ENCODE measurements around the gene PLA2G4B. TPM values are rescaled to one million over a fixed set of nuclear protein-coding genes. Genes with fewer than 3 reads are reported as not detected.

Gene PLA2G4B
- total RNA-seq, 1 donor from 2014 or later, result 1.8 TPM

DNA sequence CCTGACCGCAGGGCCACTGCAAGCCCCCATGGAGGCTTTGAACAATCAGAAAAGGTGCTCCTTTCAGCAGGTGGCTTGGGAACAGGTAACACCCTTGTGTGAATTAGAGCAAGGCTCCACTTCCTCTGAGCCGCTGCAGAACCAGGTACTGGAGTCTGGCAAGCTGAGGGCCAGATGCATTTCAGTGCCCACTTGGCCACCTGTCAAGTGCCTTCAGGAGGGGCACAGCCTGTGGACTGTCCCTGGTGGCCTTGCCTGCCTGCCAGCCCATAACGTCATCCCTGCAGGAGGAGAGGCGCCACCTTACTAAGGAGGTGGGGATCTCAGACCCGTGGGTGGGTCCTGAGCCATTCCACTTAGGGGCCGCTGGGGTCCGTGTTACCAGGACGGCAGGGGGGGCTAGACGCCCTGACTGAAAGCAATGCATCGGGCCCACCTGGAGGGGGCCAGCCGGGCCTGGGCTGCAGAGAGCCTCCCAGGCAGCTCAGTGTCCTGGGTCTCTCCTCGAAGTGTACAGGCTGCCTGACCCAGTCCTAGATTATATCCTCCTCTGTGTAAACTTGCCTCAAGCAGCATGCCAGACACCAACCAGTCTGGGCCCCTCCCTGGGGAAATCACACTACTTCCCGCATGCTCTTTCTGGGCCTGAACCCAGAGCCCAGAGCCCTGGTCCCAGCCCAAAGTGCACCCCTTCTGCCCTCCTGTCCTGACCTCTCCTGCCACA is 39.1 kb downstream of the PLA2G4B start:
- H3K4me3 Mint-ChIP-seq (ENCODE audit: unreplicated experiment), result no peak overlapping the region
- no peak for DNase-seq (ENCODE audit: low read depth)
- H4K20me1 ChIP-seq (ENCODE audit: insufficient read depth, low read length), result peaks cover 10% of the 10 kb centered on the region

DNA sequence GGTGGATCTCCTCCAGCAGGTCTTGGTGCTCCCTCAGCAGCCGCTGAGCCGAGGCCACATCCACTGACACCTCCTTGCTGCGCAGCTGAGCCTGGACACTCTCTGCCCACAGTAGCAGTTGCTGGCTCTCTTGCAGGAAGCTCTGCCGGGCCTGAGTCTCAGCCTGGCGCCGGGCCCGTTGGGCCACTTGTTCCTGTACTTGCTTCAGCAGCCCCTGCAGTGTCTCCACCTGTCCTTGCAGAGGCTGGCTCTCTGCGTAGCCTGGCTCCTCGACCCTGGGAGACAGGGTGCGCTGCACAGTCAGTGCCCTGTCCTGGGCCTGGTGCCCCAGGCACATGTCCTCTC is 39.7 kb downstream of the PLA2G4B start:
- Histone ChIP-seq H3K4me1 (ENCODE audit: insufficient read depth, low read length) (peaks cover 5% of the 10 kb centered on the region), H4K20me1 (ENCODE audit: insufficient read depth, low read length) (peaks cover 15% of the 10 kb centered on the region), H3K9ac (ENCODE audit: low read length) (no peak overlapping the region), H3K27me3 (ENCODE audit: insufficient read depth, low read length) (peaks cover 14% of the 10 kb centered on the region), H3K9me3 (ENCODE audit: insufficient read depth, low read depth, low read length) (no peaks in the 10 kb centered on the region), H3K36me3 (ENCODE audit: insufficient read depth, low read length) (no peaks in the 10 kb centered on the region), H3K4me3 (ENCODE audit: insufficient read depth, low read depth, low read length) (no peak overlapping the region), H3K27ac (ENCODE audit: low read depth, low read length) (no peak overlapping the region), H2AFZ (ENCODE audit: low read depth, low read length) (no peak overlapping the region), H3K4me2 (ENCODE audit: low read length) (no peak overlapping the region), H3K79me2 (ENCODE audit: insufficient read depth, low read length) (no peaks in the 10 kb centered on the region)
- no peak for FAIRE-seq
- H3K27ac Mint-ChIP-seq (ENCODE audit: unreplicated experiment), result no peak overlapping the region
- no peak for DNase-seq (ENCODE audit: low read depth)
- peaks cover 26% of the 10 kb centered on the region for H3K36me3 Mint-ChIP-seq (ENCODE audit: low read depth, unreplicated experiment)
- H3K4me1 Mint-ChIP-seq (ENCODE audit: low read depth, unreplicated experiment), result peaks cover 3% of the 10 kb centered on the region
- peaks cover 64% of the 10 kb centered on the region for H3K27me3 Mint-ChIP-seq (ENCODE audit: low read depth, unreplicated experiment)
- TF ChIP-seq, protein P1, sequence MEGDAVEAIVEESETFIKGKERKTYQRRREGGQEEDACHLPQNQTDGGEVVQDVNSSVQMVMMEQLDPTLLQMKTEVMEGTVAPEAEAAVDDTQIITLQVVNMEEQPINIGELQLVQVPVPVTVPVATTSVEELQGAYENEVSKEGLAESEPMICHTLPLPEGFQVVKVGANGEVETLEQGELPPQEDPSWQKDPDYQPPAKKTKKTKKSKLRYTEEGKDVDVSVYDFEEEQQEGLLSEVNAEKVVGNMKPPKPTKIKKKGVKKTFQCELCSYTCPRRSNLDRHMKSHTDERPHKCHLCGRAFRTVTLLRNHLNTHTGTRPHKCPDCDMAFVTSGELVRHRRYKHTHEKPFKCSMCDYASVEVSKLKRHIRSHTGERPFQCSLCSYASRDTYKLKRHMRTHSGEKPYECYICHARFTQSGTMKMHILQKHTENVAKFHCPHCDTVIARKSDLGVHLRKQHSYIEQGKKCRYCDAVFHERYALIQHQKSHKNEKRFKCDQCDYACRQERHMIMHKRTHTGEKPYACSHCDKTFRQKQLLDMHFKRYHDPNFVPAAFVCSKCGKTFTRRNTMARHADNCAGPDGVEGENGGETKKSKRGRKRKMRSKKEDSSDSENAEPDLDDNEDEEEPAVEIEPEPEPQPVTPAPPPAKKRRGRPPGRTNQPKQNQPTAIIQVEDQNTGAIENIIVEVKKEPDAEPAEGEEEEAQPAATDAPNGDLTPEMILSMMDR (IDR thresholded peaks at IDR 0.05; ENCODE audit: insufficient read depth, low read depth, low read length), result no peak
- TF ChIP-seq EZH2 (IDR thresholded peaks at IDR 0.05; ENCODE audit: insufficient read depth, low read length), result no peak
- peaks cover 4% of the 10 kb centered on the region for H3K9me3 Mint-ChIP-seq (ENCODE audit: unreplicated experiment)
- H3K4me3 Mint-ChIP-seq (ENCODE audit: unreplicated experiment), result no peak overlapping the region

More for the DNA sequence above, 39.1 kb downstream of the PLA2G4B start:
- no peak for FAIRE-seq
- Mint-ChIP-seq H3K27me3 (ENCODE audit: low read depth, unreplicated experiment) (peaks cover 67% of the 10 kb centered on the region), H3K9me3 (ENCODE audit: unreplicated experiment) (peaks cover 4% of the 10 kb centered on the region), H3K27ac (ENCODE audit: unreplicated experiment) (no peak overlapping the region), H3K36me3 (ENCODE audit: low read depth, unreplicated experiment) (peaks cover 27% of the 10 kb centered on the region), H3K4me1 (ENCODE audit: low read depth, unreplicated experiment) (peaks cover 3% of the 10 kb centered on the region)
- Histone ChIP-seq H3K4me3 (ENCODE audit: insufficient read depth, low read depth, low read length) (no peak overlapping the region), H3K9ac (ENCODE audit: low read length) (no peak overlapping the region), H2AFZ (ENCODE audit: low read depth, low read length) (no peak overlapping the region), H3K79me2 (ENCODE audit: insufficient read depth, low read length) (no peaks in the 10 kb centered on the region), H3K27ac (ENCODE audit: low read depth, low read length) (no peak overlapping the region), H3K36me3 (ENCODE audit: insufficient read depth, low read length) (no peaks in the 10 kb centered on the region), H3K9me3 (ENCODE audit: insufficient read depth, low read depth, low read length) (no peaks in the 10 kb centered on the region), H3K4me2 (ENCODE audit: low read length) (no peak overlapping the region), H3K27me3 (ENCODE audit: insufficient read depth, low read length) (peaks cover 14% of the 10 kb centered on the region), H3K4me1 (ENCODE audit: insufficient read depth, low read length) (peaks cover 5% of the 10 kb centered on the region)
- TF ChIP-seq, protein P1 (IDR thresholded peaks at IDR 0.05; ENCODE audit: insufficient read depth, low read depth, low read length), result no peak
- no peak for TF ChIP-seq EZH2 (IDR thresholded peaks at IDR 0.05; ENCODE audit: insufficient read depth, low read length)

DNA sequence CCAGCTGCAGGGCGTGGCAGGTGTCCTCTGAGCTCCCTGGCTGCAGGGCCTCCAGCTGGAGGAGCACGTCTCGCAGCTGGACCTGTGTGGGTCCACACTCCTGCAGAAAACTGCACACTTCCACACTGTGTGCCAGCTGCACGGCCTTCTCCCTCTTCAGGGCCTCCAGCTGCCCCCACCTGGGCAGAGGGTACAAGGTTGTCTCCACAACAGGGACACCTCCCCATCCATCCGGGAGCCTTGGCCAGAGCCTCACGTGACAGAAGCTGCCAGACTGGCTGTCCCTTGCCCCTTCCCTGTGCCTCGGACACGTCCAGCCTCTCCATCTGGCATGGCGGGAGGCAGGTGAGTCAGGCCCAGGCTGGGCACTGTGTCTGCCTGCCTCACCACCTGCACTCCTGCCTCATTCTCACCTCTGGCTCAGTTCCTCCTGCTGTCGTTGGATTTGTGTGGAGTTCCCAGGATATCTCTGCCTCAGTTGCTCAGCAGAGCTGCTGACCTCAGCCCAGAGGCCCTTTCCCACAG is 40.7 kb downstream of the PLA2G4B start:
- peaks cover 2% of the 10 kb centered on the region for H3K9me3 Mint-ChIP-seq (ENCODE audit: unreplicated experiment)
- Histone ChIP-seq H3K4me2 (ENCODE audit: low read length) (no peak overlapping the region), H3K79me2 (ENCODE audit: insufficient read depth, low read length) (no peaks in the 10 kb centered on the region), H4K20me1 (ENCODE audit: insufficient read depth, low read length) (peaks cover 16% of the 10 kb centered on the region), H3K9ac (ENCODE audit: low read length) (no peak overlapping the region), H3K27ac (ENCODE audit: low read depth, low read length) (no peak overlapping the region), H3K4me1 (ENCODE audit: insufficient read depth, low read length) (peaks cover 5% of the 10 kb centered on the region), H3K36me3 (ENCODE audit: insufficient read depth, low read length) (no peaks in the 10 kb centered on the region), H2AFZ (ENCODE audit: low read depth, low read length) (no peak overlapping the region), H3K9me3 (ENCODE audit: insufficient read depth, low read depth, low read length) (no peaks in the 10 kb centered on the region), H3K27me3 (ENCODE audit: insufficient read depth, low read length) (peaks cover 14% of the 10 kb centered on the region), H3K4me3 (ENCODE audit: insufficient read depth, low read depth, low read length) (no peak overlapping the region)
- no peak overlapping the region for H3K27ac Mint-ChIP-seq (ENCODE audit: unreplicated experiment)
- TF ChIP-seq, protein P1 (IDR thresholded peaks at IDR 0.05; ENCODE audit: insufficient read depth, low read depth, low read length), result no peak
- TF ChIP-seq EZH2 (IDR thresholded peaks at IDR 0.05; ENCODE audit: insufficient read depth, low read length), result no peak
- peaks cover 3% of the 10 kb centered on the region for H3K4me1 Mint-ChIP-seq (ENCODE audit: low read depth, unreplicated experiment)
- peaks cover 27% of the 10 kb centered on the region for H3K36me3 Mint-ChIP-seq (ENCODE audit: low read depth, unreplicated experiment)
- no peak overlapping the region for H3K4me3 Mint-ChIP-seq (ENCODE audit: unreplicated experiment)
- no peak for DNase-seq (ENCODE audit: low read depth)
- peaks cover 62% of the 10 kb centered on the region for H3K27me3 Mint-ChIP-seq (ENCODE audit: low read depth, unreplicated experiment)
- FAIRE-seq, result no peak

Measured in astrocyte (in vitro differentiated cells and primary cell).